ENCODE data around the gene GNGT1.
"Not testable (repeated sequence)": the region's sequence is repeated elsewhere in the genome, so short reads cannot be mapped to it uniquely, and the experiment has no call there.

GNGT1 gene

DNA sequence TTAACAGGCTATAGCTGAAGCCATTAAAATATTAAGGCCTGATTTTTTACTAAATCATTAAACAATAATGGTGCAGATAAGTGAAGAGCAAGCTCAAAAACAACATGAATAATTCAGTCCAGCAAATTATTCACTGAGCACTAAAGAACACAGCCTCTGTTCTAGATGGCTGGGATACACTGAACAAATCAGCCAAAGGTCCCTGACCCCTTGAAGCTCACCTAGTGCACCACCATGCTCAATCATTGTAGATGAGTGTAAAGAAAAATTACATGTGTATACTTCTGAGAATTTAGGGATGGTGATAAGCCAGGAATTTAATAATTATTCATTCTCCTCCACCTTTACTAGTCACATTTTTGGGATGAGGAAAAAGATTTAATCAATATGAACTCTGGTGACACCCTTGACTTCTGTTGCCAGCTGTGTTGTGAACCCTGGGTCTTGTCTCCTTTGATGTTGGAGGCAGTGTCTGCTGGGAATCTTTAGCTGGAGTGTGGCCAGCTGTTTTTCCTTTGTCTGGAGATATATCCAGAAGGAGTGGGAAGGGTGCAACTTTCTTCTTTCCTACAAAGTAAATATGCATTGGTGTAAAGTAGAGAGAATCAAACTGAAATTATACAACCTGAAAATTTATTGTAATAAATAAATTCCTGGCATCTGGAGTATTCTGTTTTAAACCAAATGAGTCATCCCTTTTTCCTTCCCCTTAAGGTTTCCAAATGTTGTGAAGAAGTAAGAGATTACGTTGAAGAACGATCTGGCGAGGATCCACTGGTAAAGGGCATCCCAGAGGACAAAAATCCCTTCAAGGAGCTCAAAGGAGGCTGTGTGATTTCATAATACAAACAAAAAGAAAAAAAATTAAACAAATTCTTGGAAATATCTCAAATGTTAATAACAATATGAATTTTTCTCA, 4.0 kb downstream of the GNGT1 start:
- Histone ChIP-seq H3K9ac (ENCODE audit: low read depth, low read length) (no peak overlapping the region), H3K4me1 (ENCODE audit: control insufficient read depth, insufficient read depth, low read length) (peaks cover 11% of the 10 kb centered on the region), H3K4me3 (ENCODE audit: low read length) (no peak overlapping the region)

DNA sequence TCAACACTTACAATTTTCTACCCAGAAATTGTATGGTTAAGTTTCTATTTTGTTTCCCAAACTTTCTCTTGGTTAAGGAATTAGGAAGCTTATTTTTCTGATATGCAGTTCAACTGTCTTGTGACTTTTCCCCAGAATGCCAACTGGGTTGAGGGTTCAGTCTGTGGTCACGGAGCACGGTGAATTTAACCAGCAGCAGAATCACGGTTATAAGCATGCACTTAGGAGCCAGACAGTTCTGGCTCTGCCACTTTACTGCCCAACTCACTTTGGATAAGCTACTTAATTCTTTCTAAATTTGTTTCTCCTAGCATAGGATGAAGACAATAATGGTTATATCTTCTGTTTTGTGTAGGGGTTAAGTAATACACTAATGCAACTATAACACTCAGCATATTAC, 4.9 kb downstream of the GNGT1 start:
- H3K4me2 ChIP-seq (ENCODE audit: low read length); H3K36me3 ChIP-seq (ENCODE audit: insufficient read depth, low read length); H3K27me3 ChIP-seq (ENCODE audit: control insufficient read depth, insufficient read depth, low read length); H3K9me3 ChIP-seq (replicated peaks; ENCODE audit: low read length); H3K9ac ChIP-seq (ENCODE audit: low read depth, low read length); H3K4me3 ChIP-seq (ENCODE audit: low read length): not testable (repeated sequence)
- peaks cover 11% of the 10 kb centered on the region for H3K4me1 ChIP-seq (ENCODE audit: control insufficient read depth, insufficient read depth, low read length)

More for the DNA sequence above, 4.0 kb downstream of the GNGT1 start:
- Histone ChIP-seq H3K9me3 (replicated peaks; ENCODE audit: low read length) (no peaks in the 10 kb centered on the region), H3K36me3 (ENCODE audit: insufficient read depth, low read length) (no peaks in the 10 kb centered on the region), H3K4me2 (ENCODE audit: low read length) (no peak overlapping the region), H3K27me3 (ENCODE audit: control insufficient read depth, insufficient read depth, low read length) (no peaks in the 10 kb centered on the region)

DNA sequence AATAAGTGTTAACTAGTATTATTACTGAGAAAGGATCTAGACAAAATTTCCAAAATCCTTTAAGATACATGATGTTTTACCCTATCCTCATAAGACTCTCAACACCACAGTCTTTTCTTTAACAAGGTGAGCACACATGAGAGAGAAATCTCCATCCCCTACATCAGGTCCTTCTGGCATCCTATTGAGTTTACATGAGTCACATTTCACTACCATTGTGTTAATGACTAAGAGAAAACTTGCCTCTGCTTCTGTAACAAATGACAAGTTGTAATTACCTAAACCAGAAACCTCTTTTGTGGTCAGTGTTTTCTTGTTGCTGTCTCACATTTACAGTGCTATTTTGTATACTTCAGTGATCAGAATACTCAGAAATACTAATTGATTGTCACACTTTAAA, 5.3 kb downstream of the GNGT1 start:
- not testable (repeated sequence) for H3K27me3 ChIP-seq (ENCODE audit: control insufficient read depth, insufficient read depth, low read length); H3K9me3 ChIP-seq (replicated peaks; ENCODE audit: low read length); H3K9ac ChIP-seq (ENCODE audit: low read depth, low read length); H3K36me3 ChIP-seq (ENCODE audit: insufficient read depth, low read length); H3K4me2 ChIP-seq (ENCODE audit: low read length); H3K4me3 ChIP-seq (ENCODE audit: low read length)
- H3K4me1 ChIP-seq (ENCODE audit: control insufficient read depth, insufficient read depth, low read length): peaks cover 11% of the 10 kb centered on the region

DNA sequence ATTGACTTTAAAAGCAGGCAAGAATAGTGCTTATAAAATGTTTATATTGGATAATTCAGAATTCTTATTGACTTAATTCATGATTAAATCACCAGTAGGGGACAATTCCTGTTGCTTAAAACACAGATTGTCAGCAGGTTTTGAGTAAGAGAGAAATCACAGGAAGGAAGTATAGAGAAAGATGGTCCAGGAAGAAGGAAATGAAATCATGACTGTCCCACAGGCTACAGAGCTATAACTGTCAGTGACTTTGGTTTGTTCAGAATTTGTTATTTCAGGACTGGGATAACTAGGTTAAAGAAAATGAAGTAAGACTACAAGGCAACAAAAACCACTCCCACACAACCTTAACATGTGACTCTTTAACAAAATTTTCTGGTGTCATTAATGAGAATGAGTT, 6.8 kb downstream of the GNGT1 start:
- Histone ChIP-seq H3K9ac (ENCODE audit: low read depth, low read length) (no peak overlapping the region), H3K27me3 (ENCODE audit: control insufficient read depth, insufficient read depth, low read length) (no peaks in the 10 kb centered on the region), H3K4me3 (ENCODE audit: low read length) (no peak overlapping the region), H3K9me3 (replicated peaks; ENCODE audit: low read length) (no peaks in the 10 kb centered on the region), H3K36me3 (ENCODE audit: insufficient read depth, low read length) (no peaks in the 10 kb centered on the region), H3K4me1 (ENCODE audit: control insufficient read depth, insufficient read depth, low read length) (peaks cover 11% of the 10 kb centered on the region), H3K4me2 (ENCODE audit: low read length) (no peak overlapping the region)

DNA sequence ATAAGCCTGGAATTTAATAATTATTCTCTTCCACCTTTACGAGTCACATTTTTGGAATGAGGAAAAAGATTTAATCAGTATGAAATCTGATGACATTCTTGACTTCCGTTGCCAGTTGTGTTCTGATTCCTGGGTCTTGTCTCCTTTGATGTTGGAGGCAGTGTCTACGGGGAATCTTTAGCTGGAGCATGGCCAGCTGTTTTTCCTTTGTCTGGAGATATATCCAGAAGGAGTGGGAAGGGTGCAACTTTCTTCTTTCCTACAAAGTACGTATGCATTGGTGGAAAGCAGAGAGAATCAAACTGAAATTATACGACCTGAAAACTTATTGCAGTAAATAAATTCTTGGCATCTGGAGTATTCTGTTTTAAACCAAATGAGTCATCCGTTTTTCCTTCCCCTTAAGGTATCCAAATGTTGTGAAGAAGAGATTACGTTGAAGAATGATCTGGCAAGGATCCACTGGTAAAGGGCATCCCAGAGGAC, 8.3 kb downstream of the GNGT1 start:
- Histone ChIP-seq H3K9me3 (replicated peaks; ENCODE audit: low read length) (no peaks in the 10 kb centered on the region), H3K27me3 (ENCODE audit: control insufficient read depth, insufficient read depth, low read length) (no peaks in the 10 kb centered on the region), H3K4me3 (ENCODE audit: low read length) (no peak overlapping the region), H3K4me1 (ENCODE audit: control insufficient read depth, insufficient read depth, low read length) (peaks cover 11% of the 10 kb centered on the region), H3K4me2 (ENCODE audit: low read length) (peak overlapping the region; percentile 61), H3K9ac (ENCODE audit: low read depth, low read length) (no peak overlapping the region), H3K36me3 (ENCODE audit: insufficient read depth, low read length) (no peaks in the 10 kb centered on the region)

DNA sequence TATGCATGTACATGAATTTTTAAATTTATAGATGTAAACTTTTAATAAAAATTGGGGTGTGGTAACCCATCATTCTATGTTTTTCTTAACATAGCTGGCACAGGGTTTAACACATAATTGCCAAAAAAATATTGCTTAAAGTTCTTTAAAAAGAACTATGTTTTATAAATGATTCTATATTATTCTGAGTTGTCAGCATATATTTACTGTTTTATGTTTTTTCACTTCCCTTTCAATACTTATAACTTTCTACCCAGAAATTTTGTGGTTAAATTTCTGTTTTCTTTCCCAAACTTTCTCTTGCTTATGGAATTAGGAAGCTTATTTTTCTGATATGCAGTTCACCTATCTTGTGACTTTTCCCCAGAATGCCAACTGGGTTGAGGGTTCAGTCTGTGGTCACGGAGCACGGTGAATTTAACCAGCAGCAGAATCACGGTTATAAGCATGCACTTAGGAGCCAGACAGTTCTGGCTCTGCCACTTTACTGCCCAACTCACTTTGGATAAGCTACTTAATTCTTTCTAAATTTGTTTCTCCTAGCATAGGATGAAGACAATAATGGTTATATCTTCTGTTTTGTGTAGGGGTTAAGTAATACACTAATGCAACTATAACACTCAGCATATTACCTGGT, 9.0 kb downstream of the GNGT1 start:
- not testable (repeated sequence) for H3K36me3 ChIP-seq (ENCODE audit: insufficient read depth, low read length); H3K27me3 ChIP-seq (ENCODE audit: control insufficient read depth, insufficient read depth, low read length); H3K9me3 ChIP-seq (replicated peaks; ENCODE audit: low read length); H3K4me3 ChIP-seq (ENCODE audit: low read length); H3K9ac ChIP-seq (ENCODE audit: low read depth, low read length)
- H3K4me1 ChIP-seq (ENCODE audit: control insufficient read depth, insufficient read depth, low read length): peaks cover 15% of the 10 kb centered on the region
- H3K4me2 ChIP-seq (ENCODE audit: low read length): peak overlapping the region; percentile 61

DNA sequence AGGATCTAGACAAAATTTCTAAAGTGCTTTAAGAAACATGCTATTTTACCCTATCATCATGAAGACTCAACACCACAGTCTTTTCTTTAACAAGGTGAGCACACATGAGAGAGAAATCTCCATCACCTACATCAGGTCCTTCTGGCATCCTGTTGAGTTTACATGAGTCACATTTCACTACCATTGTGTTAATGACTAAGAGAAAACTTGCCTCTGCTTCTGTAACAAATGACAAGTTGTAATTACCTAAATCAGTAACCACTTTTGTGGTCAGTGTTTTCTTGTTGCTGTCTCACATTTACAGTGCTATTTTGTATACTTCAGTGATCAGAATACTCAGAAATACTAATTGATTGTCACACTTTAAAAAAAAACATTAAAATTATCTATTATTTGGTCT, 9.5 kb downstream of the GNGT1 start:
- H3K9me3 ChIP-seq (replicated peaks; ENCODE audit: low read length); H3K36me3 ChIP-seq (ENCODE audit: insufficient read depth, low read length); H3K4me3 ChIP-seq (ENCODE audit: low read length); H3K9ac ChIP-seq (ENCODE audit: low read depth, low read length); H3K4me2 ChIP-seq (ENCODE audit: low read length); H3K27me3 ChIP-seq (ENCODE audit: control insufficient read depth, insufficient read depth, low read length): not testable (repeated sequence)
- H3K4me1 ChIP-seq (ENCODE audit: control insufficient read depth, insufficient read depth, low read length): peaks cover 21% of the 10 kb centered on the region

DNA sequence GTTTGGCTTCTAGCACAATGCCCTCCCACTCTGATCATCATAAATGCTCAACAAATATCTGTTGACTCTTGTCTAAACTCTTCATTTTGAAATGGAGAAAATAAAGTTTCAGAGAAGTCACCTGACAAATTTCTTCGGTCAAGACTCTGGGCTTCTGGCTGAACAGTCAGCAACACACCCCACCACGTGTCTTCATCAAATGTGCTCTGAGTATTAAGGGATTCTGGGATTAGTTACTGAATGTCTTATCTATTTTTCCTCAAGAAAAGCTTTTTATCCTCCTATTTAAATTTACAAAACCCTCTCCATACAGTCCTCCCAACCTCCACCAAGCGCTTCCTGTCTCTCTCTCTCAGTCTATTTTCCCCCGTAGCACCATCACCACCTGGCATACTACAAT, 9.9 kb downstream of the GNGT1 start:
- H3K4me1 ChIP-seq (ENCODE audit: control insufficient read depth, insufficient read depth, low read length): peaks cover 22% of the 10 kb centered on the region

DNA sequence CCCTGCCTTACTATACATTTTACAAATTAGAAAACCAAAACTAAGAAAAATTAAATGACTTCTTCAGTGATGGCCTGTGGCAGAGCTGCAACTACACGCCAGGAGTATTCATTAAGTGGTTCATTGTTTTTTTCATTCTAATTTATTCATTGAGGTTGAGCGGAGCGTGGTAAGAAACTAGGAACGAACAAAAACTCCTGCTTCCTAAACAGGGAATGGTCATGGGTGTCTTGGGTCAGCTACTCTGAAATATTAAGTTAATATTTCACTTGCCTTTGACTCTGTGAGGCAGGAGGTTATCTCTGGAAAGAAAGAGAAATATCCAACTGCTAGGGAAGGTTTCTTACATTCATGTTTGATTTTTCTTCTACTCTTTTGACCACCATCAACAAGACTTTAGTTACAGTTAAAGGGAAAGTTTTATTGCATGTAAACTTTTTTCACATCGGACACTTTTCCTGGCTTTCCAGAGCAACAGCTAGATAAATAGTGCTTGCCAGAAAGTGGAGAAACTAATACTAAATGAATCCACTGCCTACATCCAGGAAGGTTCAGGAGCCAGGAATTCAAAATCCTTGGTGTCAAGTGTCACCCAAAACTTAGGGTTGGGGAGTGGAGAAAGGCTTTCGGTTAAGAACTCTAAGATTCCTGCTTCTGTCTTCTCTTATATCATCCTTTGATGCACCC, 14.3 kb downstream of the GNGT1 start:
- Histone ChIP-seq H3K27me3 (ENCODE audit: control insufficient read depth, insufficient read depth, low read length) (no peaks in the 10 kb centered on the region), H3K4me3 (ENCODE audit: low read length) (peak overlapping the region; percentile 80), H3K9ac (ENCODE audit: low read depth, low read length) (peak overlapping the region; percentile 92), H3K4me2 (ENCODE audit: low read length) (peak overlapping the region; percentile 83), H3K36me3 (ENCODE audit: insufficient read depth, low read length) (peaks cover 4% of the 10 kb centered on the region), H3K4me1 (ENCODE audit: control insufficient read depth, insufficient read depth, low read length) (peaks cover 21% of the 10 kb centered on the region), H3K9me3 (replicated peaks; ENCODE audit: low read length) (no peaks in the 10 kb centered on the region)

More for the DNA sequence above, 9.9 kb downstream of the GNGT1 start:
- not testable (repeated sequence) for H3K36me3 ChIP-seq (ENCODE audit: insufficient read depth, low read length); H3K4me2 ChIP-seq (ENCODE audit: low read length); H3K9ac ChIP-seq (ENCODE audit: low read depth, low read length); H3K9me3 ChIP-seq (replicated peaks; ENCODE audit: low read length); H3K4me3 ChIP-seq (ENCODE audit: low read length); H3K27me3 ChIP-seq (ENCODE audit: control insufficient read depth, insufficient read depth, low read length)

DNA sequence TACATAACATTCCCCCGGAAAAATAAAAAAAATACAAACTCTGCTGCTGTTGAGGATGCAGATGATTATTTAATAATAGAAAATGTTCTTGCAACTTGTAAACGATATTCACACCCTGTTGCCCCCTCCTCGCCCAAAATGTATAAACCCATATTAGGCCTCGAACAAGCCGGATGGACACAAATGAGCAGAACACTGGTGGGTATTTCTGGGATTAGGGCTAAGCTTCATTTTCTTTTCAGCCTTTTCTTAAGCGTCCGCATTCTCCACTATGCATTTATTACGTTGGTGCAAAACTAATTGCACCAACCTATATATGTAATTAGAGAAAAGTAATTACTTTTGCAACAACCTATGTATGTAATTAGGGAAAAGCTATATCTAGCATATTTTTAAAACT, 14.8 kb downstream of the GNGT1 start:
- H3K4me3 ChIP-seq (ENCODE audit: low read length): peak overlapping the region; percentile 80
- peak overlapping the region; percentile 83 for H3K4me2 ChIP-seq (ENCODE audit: low read length)
- H3K9me3 ChIP-seq (replicated peaks; ENCODE audit: low read length): no peaks in the 10 kb centered on the region
- H3K36me3 ChIP-seq (ENCODE audit: insufficient read depth, low read length): peaks cover 8% of the 10 kb centered on the region
- H3K9ac ChIP-seq (ENCODE audit: low read depth, low read length): peak overlapping the region; percentile 92
- no peaks in the 10 kb centered on the region for H3K27me3 ChIP-seq (ENCODE audit: control insufficient read depth, insufficient read depth, low read length)
- H3K4me1 ChIP-seq (ENCODE audit: control insufficient read depth, insufficient read depth, low read length): peaks cover 21% of the 10 kb centered on the region
